ENCODE measurements around the gene FATE1.

The FATE1 gene

DNA sequence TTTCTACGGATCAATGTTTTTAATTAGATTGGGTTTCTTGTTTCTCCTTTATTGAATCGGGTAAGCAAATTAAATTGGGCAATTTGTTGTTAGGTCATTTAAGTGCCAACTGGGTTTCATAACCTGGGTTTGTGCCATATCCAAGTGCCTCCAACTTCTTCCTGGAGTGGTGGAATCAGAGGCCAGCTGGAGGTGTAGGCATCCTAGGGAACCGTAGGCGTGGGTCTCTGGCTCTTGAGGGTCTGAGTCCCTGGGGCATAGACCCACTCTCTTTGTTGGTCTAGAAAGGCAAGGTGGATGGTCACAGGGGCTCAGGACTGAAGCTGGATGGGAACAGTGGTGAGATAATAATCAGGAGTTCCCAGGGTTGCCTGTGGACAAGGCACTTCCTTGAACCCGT, 37.0 kb downstream of the FATE1 start:
- Mint-ChIP-seq H3K27ac (no peak overlapping the region), H3K9me3 (no peaks in the 10 kb centered on the region), H3K27me3 (peaks cover 34% of the 10 kb centered on the region), H3K4me3 (no peak overlapping the region), H3K4me1 (no peaks in the 10 kb centered on the region)
- ATAC-seq, result no peak
- DNase-seq, result no peak

DNA sequence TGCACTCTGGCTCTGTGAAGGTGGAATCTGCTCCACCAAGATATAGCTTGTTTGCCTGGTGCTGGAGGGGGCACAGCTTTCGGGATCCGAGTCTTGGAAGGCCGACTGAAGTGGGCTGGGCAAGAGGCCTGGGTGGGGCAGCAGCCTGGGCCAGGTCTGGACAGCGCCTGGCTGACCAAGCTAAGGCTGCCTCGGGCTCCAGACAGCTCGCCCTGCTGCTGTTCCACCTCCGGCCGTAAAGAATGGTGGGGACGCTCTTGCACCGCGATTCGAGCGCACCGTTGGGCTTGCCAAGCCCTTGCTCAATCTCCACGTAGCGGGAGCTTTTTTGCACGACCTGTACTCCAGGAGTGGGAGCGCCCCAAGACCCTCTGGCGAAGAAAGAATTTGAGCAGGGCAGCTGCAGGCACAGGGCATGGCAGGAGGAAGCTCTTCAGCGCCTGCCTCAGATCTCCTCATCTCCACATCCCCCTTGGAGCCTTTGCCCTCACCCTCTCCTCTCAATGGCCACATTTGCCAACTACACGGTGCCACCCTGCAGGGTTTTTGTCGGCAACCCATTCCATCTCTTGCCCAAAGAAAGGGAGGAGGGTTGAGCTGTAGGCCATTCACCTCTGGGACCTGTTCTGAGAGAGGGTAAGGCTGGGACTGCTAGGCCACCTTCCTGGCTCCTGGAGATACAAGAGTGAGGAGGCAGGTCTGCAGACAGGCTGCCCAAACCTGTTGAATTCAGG, 37.6 kb downstream of the FATE1 start:
- DNase-seq, result peak; percentile 4 to 8
- H3K9me3 Mint-ChIP-seq, result no peaks in the 10 kb centered on the region
- no peaks in the 10 kb centered on the region for H3K4me1 Mint-ChIP-seq
- peaks cover 34% of the 10 kb centered on the region for H3K27me3 Mint-ChIP-seq
- no peak overlapping the region for H3K4me3 Mint-ChIP-seq
- no peak overlapping the region for H3K27ac Mint-ChIP-seq
- peak; percentile 64 for ATAC-seq

DNA sequence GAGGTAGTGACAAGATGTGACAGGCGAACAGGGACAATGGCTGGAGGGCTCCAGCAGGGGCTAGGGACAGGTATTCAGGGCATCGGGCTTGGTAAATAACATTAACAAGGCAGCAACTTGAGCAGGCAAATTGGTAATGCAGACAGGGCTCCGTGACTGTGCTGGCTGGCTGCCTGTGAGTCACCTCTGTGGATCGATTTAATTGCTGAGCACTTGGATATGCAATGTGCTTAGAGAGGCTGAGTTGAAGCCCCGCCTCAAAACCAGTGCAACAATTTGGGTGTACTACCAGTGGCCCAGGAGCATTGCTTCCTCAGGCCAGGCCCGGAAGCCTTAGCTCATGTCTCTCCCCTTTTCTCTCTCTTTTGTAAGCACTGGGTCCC, 38.2 kb downstream of the FATE1 start:
- no peak for DNase-seq
- no peak for ATAC-seq
- Mint-ChIP-seq H3K27ac (no peak overlapping the region), H3K4me1 (no peaks in the 10 kb centered on the region), H3K9me3 (no peaks in the 10 kb centered on the region), H3K4me3 (no peak overlapping the region), H3K27me3 (peaks cover 33% of the 10 kb centered on the region)

DNA sequence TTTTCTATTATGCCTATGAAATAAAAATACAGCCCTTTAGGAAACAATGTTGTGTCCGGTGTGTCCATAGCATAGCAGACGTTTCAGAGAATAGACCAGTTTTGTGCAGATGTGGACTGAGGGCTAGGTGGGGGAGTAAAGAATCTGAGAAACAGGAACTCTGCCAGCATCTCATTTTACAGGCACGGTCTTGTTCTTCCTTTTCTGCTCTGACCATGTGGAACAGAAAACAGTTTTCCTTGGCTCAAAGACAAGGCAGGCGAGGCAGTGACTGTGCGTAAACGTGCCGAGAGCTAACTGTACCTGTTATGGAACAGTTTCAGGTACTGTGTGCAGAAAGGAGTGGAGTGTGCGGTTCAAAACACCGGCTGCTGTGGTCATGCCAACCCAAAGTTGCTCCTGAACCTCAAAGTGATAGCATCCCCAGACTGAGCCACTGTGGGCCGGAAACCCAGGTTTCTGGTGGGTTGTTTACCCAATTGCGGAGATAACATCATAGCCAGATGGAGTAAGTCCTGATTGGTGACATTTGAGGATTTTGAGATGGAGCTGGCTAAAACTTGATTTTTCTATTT, 38.9 kb downstream of the FATE1 start:
- Mint-ChIP-seq H3K27ac (no peak overlapping the region), H3K4me1 (no peaks in the 10 kb centered on the region), H3K4me3 (no peak overlapping the region), H3K9me3 (no peaks in the 10 kb centered on the region), H3K27me3 (peaks cover 27% of the 10 kb centered on the region)
- DNase-seq, result no peak
- ATAC-seq, result no peak

DNA sequence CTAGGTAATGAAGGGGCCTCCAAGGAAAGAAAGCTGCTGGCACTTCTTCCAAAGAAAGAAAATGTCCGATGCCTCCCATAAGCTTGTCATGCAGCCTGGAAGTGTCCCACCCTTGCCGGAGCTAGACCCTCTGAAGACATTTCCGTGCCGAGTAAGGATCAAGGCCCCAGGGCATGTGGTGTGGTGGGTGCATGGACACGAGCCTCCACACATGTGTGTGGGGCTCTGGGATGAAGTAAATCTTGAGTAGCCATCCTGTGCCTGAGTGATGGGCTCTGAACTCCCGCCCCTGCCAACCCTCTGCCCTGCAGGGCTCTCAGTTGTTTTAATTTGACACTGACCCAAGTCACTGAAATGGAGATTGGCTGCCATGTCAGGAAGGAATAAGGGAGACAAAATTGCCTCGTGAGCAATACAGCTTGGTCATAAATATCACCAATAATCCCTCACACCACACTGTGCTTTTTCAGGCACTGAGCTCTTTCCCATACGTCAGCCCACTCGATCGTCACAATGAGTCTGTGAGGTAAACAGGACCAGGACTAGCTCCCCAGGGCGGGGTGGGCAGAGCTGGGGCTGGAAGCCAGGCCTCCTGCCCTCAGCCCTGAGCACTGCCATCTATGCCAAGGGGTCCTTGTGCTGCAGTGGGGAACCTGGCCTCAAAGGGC, 43.3 kb downstream of the FATE1 start:
- H3K9me3 Mint-ChIP-seq, result no peaks in the 10 kb centered on the region
- H3K27ac Mint-ChIP-seq, result no peak overlapping the region
- H3K4me1 Mint-ChIP-seq, result no peaks in the 10 kb centered on the region
- DNase-seq (no peak), ATAC-seq (no peak)
- no peak overlapping the region for H3K4me3 Mint-ChIP-seq
- peaks cover 11% of the 10 kb centered on the region for H3K27me3 Mint-ChIP-seq

DNA sequence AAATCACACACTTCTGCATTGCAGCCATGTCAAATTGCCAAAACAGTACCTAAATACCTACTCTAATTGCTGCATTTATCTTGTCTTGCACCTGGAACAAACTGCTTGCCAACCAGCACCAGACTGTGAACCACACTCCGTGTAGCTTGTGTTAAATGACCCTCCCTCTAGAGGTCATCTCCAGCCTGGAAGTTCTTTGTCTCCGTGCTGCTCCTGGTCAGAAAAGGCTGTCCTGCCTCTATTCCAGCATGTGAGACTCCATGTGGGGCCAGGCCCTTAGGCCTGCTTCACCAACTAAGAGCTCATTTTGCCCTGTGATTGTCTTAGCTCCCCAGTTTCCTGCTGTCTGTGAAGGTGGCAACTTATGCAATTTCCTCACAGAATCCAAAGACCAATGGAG, 47.0 kb downstream of the FATE1 start:
- H3K4me3 Mint-ChIP-seq, result no peak overlapping the region
- DNase-seq (no peak), ATAC-seq (no peak)
- H3K4me1 Mint-ChIP-seq, result no peaks in the 10 kb centered on the region
- no peak overlapping the region for H3K27ac Mint-ChIP-seq
- H3K27me3 Mint-ChIP-seq, result peaks cover 14% of the 10 kb centered on the region
- H3K9me3 Mint-ChIP-seq, result no peaks in the 10 kb centered on the region

DNA sequence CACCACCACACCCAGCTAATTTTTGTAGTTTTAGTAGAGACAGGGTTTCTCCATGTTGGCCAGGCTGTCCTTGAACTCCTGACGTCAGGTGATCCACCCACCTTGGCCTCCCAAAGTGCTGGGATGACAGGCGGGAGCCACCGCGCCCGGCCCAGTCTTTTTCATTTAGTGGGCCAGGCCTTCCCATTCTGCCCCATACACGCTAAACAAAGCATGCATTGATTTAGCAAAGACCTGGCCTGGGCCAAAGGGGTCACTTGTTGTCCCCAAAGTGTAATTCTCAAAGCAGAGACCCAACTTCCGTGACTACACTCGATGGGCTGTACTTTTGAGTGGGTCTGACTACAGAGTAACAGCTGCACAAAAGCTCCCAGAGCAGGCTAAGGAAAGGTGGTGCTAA, 47.9 kb downstream of the FATE1 start:
- Mint-ChIP-seq H3K4me1 (no peaks in the 10 kb centered on the region), H3K27ac (no peak overlapping the region), H3K27me3 (peaks cover 14% of the 10 kb centered on the region), H3K9me3 (no peaks in the 10 kb centered on the region), H3K4me3 (no peak overlapping the region)
- DNase-seq (no peak), ATAC-seq (no peak)

DNA sequence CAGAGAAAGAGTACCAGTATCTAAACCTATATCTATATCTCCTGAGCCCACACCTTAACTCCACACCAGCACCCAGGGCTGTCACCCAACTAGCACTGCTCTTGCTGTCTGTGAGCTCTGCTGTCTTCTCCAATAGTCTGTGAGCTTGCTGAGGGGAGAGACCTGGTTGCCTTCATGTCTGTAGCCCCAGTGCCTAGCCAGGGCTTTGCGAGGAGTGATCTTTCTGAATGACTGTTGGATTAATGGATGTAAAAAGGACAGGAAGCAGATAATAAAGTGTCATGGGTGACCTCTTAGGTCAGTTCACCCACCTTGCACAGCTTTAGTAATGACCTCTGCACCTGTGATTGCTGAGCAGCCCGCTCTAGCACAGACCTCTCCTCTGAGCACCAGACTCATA, 49.2 kb downstream of the FATE1 start:
- no peak overlapping the region for H3K4me3 Mint-ChIP-seq
- no peaks in the 10 kb centered on the region for H3K9me3 Mint-ChIP-seq
- H3K27me3 Mint-ChIP-seq, result peaks cover 14% of the 10 kb centered on the region
- H3K4me1 Mint-ChIP-seq, result no peaks in the 10 kb centered on the region
- DNase-seq, result no peak
- no peak overlapping the region for H3K27ac Mint-ChIP-seq
- ATAC-seq, result no peak

DNA sequence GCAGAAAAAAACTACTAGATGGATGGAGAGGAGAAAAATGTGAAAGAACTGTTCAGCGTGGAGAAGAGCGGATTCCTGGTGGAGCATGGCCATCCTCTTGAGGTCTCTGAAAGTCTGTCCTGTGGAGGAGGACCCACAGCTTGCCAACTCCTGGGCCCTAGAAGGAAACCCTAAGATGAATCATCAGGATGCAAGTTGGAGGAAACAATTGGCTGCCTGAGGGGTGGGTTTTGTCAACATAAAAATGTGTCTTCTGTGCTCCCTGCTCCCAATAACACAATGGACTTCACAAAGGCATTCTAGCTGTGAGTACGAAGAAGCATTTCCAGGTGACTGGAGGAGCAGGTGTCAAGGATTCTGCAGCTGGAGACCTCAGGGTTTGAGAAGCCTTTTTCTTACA, 55.9 kb downstream of the FATE1 start:
- ATAC-seq (no peak), DNase-seq (no peak)
- H3K4me3 Mint-ChIP-seq, result no peak overlapping the region
- no peaks in the 10 kb centered on the region for H3K4me1 Mint-ChIP-seq
- peak overlapping the region; percentile 17 to 42 for H3K27ac Mint-ChIP-seq
- H3K27me3 Mint-ChIP-seq, result no peaks in the 10 kb centered on the region
- no peaks in the 10 kb centered on the region for H3K9me3 Mint-ChIP-seq
